EH (cell line): ENCODE measurements around the gene KCNMA1.
"Not testable (repeated sequence)": the region's sequence is repeated elsewhere in the genome, so short reads cannot be mapped to it uniquely, and the experiment has no call there.

Experiments used
- DNase-seq: peaks from one replicate; pipeline ENCODE4 v3.0.0-alpha.2; 2015; ENCODE audit warnings: low read depth

The KCNMA1 gene

GRCh38 chr10:77416311-77417135 lies 221.1 kb downstream of the KCNMA1 start:
- peak; percentile 98 for DNase-seq

GRCh38 chr10:77415313-77415960 lies 222.2 kb downstream of the KCNMA1 start:
- DNase-seq, result peak; percentile 56

- DNase-seq, result no peak
These were observed 224.4 kb downstream of the KCNMA1 start for GRCh38 chr10:77413231-77413630.

- DNase-seq, result not testable (repeated sequence)
These were observed 225.0 kb downstream of the KCNMA1 start for GRCh38 chr10:77412573-77413133.

GRCh38 chr10:77411805-77412204 lies 225.8 kb downstream of the KCNMA1 start:
- DNase-seq, result no peak

GRCh38 chr10:77410523-77410922 lies 227.1 kb downstream of the KCNMA1 start:
- no peak for DNase-seq

GRCh38 chr10:77409697-77410471 lies 227.7 kb downstream of the KCNMA1 start:
- DNase-seq, result peak; percentile 55

- DNase-seq, result no peak
These were observed 229.3 kb downstream of the KCNMA1 start for GRCh38 chr10:77408259-77408658.

- no peak for DNase-seq
These were observed 230.7 kb downstream of the KCNMA1 start for GRCh38 chr10:77406764-77407430.

- DNase-seq, result peak; percentile 87
These were observed 231.8 kb downstream of the KCNMA1 start for GRCh38 chr10:77405771-77406241.

GRCh38 chr10:77404810-77405209 lies 232.8 kb downstream of the KCNMA1 start:
- no peak for DNase-seq

- DNase-seq, result no peak
These were observed 233.8 kb downstream of the KCNMA1 start for GRCh38 chr10:77403761-77404160.

GRCh38 chr10:77401683-77402082 lies 235.9 kb downstream of the KCNMA1 start:
- no peak for DNase-seq

- DNase-seq, result no peak
These were observed 237.6 kb downstream of the KCNMA1 start for GRCh38 chr10:77400033-77400432.

GRCh38 chr10:77398986-77399755 lies 238.4 kb downstream of the KCNMA1 start:
- DNase-seq, result no peak

GRCh38 chr10:77398558-77398957 lies 239.1 kb downstream of the KCNMA1 start:
- DNase-seq, result peak; percentile 55

GRCh38 chr10:77397103-77397502 lies 240.5 kb downstream of the KCNMA1 start:
- DNase-seq, result no peak

- no peak for DNase-seq
These were observed 241.3 kb downstream of the KCNMA1 start for GRCh38 chr10:77396290-77396689.

- DNase-seq, result no peak
These were observed 243.6 kb downstream of the KCNMA1 start for GRCh38 chr10:77393821-77394501.

- no peak for DNase-seq
These were observed 244.2 kb downstream of the KCNMA1 start for GRCh38 chr10:77393411-77393810.
